LNCAP (cell line): Measurements from ENCODE around the gene RCAN2.

ENCODE experiments used
- CTCF ChIP-seq: fragments of 450-650 bp; IDR thresholded peaks from 2 replicates; pipeline ENCODE4 v1.5.1; 2017; ENCODE audit warnings: mild to moderate bottlenecking

RCAN2 gene

DNA sequence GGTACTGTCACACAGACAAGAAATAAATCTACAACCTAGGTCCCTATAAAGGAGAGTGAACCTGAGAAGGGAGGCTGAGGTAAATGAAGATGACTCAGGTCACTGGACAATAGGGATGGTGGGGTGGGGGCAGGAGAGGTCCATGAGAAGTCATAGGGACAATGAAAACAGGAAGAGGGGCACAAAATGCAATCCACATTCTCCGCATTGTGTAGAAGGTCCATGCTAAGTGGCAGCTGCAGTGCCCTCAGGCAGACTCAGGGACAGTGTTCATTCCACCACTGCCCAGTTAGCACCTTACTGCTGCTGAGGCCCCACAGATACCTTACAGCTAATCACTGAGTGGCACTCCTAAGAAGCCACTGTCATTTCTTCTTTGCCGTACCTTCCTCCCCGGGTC, 156.8 kb downstream of the RCAN2 start:
- no peak for TF ChIP-seq CTCF

GRCh38 chr6:46333481-46333880, 157.8 kb downstream of the RCAN2 start:
- TF ChIP-seq CTCF, result no peak

- TF ChIP-seq CTCF, result no peak
Observed at GRCh38 chr6:46331461-46331860, 159.8 kb downstream of the RCAN2 start.

GRCh38 chr6:46329568-46329967, 161.7 kb downstream of the RCAN2 start:
- no peak for TF ChIP-seq CTCF

- no peak for TF ChIP-seq CTCF
Observed at GRCh38 chr6:46327779-46328178, 163.5 kb downstream of the RCAN2 start.

DNA sequence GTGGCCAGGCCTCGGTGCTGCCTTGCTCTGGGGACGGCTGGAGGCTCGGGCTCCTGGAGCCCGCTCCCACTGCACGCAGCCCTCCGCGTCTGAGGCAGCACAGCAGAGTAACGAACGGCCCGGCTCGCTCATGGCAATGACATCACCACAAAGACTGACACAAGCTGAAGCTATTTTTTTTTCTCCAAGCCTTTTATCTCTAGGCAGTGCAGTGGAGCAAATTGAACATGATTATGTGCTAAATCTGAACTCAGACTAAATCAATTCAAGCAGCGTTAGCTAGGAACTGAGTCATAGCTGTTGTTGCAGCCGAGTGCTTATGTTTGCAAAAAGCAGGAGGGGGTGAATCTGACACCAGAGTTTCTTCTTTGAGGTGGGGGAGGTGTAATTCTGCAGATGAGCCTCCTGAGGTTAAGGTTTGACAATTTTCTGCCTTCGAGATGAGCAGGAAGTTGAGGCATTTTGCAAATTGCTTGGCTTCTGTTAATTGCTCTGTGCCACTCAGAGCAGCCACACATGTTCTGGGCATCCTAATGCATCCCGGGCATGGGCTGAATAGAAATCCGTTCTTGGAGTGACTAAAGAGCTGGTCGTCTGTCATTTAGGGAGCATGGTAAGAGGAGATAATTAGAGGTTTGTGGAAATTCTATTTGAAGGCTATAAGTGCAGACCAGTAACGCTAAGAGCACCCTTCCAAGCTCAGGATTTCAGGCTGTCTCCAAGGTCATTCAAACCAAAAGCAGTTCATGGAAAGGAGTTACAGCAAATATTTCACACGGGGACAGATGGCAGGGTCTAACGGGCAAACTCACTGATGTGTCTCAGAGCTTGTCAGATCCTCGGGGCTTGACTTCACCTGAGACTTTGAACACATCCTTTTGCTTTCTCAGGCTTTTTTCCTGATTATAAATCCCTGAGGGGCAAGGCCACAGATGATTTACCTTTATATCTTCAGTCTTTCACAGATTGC, 165.4 kb downstream of the RCAN2 start:
- TF ChIP-seq CTCF, result no peak

DNA sequence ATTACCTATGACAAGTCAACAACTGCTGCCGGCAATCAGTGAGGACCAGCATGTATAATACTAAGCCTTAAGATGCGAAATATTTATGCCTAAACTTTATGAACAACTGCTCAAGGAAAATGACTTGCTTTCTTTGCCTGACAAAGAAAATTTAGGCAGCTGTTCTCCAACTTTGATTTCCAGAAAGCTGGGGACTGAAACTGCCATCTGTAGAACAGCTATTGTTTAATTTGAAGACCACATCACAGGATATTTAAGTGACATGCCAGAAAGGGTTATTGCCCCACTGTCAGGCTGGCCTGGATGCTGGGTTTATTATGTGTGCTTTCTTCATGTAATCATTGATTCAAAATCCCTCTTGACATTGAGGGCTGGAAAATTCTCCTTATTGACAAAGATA, 166.5 kb downstream of the RCAN2 start:
- no peak for TF ChIP-seq CTCF
